ENCODE measurements around the gene MST1. TPM values are rescaled to one million over a fixed set of nuclear protein-coding genes. Genes with fewer than 3 reads are reported as not detected.

The MST1 gene
- total RNA-seq, 2 experiments from 2014 or later = 12.5 to 24.2 TPM

- H3K9me3 ChIP-seq (ENCODE audit: low read length) = no peaks in the 10 kb centered on the region
- H3K4me2 ChIP-seq (ENCODE audit: low read length) = no peak overlapping the region
- no peaks in the 10 kb centered on the region for H3K4me1 ChIP-seq (ENCODE audit: insufficient read depth, low read length, poor library complexity, severe bottlenecking)
- intact Hi-C loops (cut with micrococcal nuclease; ENCODE audit: unreplicated experiment) = no loop called here
- H3K4me3 ChIP-seq (ENCODE audit: low read depth, low read length, poor library complexity, severe bottlenecking) = no peak overlapping the region
- H4K20me1 ChIP-seq (ENCODE audit: insufficient read depth, low read length) = no peaks in the 10 kb centered on the region
- no peaks in the 10 kb centered on the region for H3K9me2 ChIP-seq (ENCODE audit: insufficient read depth, low read length)
- no peak overlapping the region for H2AFZ ChIP-seq (ENCODE audit: low read length)
- BruUV-seq (replicated peaks) = no TSS peak
- POLR2A ChIA-PET = no interaction called here
- CTCF ChIA-PET (ENCODE audit: unreplicated experiment) = interaction anchor here (0.5 kb wide), 1 partner anchor 202 kb away, joined by 4 read pairs; no protein-coding TSS in a partner anchor
- H3K36me3 ChIP-seq (ENCODE audit: insufficient read depth, low read length) = 0 out of 2 replicates have a peak, but pooled peaks cover 10% of the 10 kb centered on the region
- H3K79me2 ChIP-seq (ENCODE audit: insufficient read depth, low read depth, low read length) = no peaks in the 10 kb centered on the region
- TF ChIP-seq CTCF (conservative IDR thresholded peaks at IDR 0.05; ENCODE audit: low read length) (no peak), EZH2phosphoT487 (IDR thresholded peaks at IDR 0.05; ENCODE audit: borderline replicate concordance, low read depth, low read length) (no peak)
- DNase-seq (ENCODE audit: low spot score) = no peak
- no peak overlapping the region for H3K27ac ChIP-seq (ENCODE audit: low read depth, low read length, poor library complexity, severe bottlenecking)
Measured at GRCh38 chr3:49706456-49707112, 17.3 kb upstream of the MST1 start.

- Histone ChIP-seq H3K9me2 (ENCODE audit: insufficient read depth, low read length) (no peaks in the 10 kb centered on the region), H3K27ac (ENCODE audit: low read depth, low read length, poor library complexity, severe bottlenecking) (no peak overlapping the region), H3K4me2 (ENCODE audit: low read length) (no peak overlapping the region), H3K4me3 (ENCODE audit: low read depth, low read length, poor library complexity, severe bottlenecking) (no peak overlapping the region), H2AFZ (ENCODE audit: low read length) (no peak overlapping the region), H3K79me2 (ENCODE audit: insufficient read depth, low read depth, low read length) (no peaks in the 10 kb centered on the region), H4K20me1 (ENCODE audit: insufficient read depth, low read length) (no peaks in the 10 kb centered on the region), H3K36me3 (ENCODE audit: insufficient read depth, low read length) (peaks cover 11% of the 10 kb centered on the region; the same call in 1 of the 2 replicates), H3K4me1 (ENCODE audit: insufficient read depth, low read length, poor library complexity, severe bottlenecking) (no peaks in the 10 kb centered on the region), H3K9me3 (ENCODE audit: low read length) (no peaks in the 10 kb centered on the region)
- no peak for TF ChIP-seq EZH2phosphoT487 (IDR thresholded peaks at IDR 0.05; ENCODE audit: borderline replicate concordance, low read depth, low read length)
- TF ChIP-seq CTCF (conservative IDR thresholded peaks at IDR 0.05; ENCODE audit: low read length) = no peak
- intact Hi-C loops (cut with micrococcal nuclease; ENCODE audit: unreplicated experiment) = no loop called here
- DNase-seq (ENCODE audit: low spot score) = no peak
- ChIA-PET POLR2A (no interaction called here), CTCF (ENCODE audit: unreplicated experiment) (no interaction called here)
- no TSS peak for BruUV-seq (replicated peaks)
Measured at GRCh38 chr3:49705390-49705960, 16.2 kb upstream of the MST1 start.

- intact Hi-C loops (cut with micrococcal nuclease; ENCODE audit: unreplicated experiment) = loop anchor here (5.0 kb wide), 1 partner anchor 203 kb away; no protein-coding TSS in a partner anchor
- Histone ChIP-seq H2AFZ (ENCODE audit: low read length) (no peak overlapping the region), H3K4me2 (ENCODE audit: low read length) (no peak overlapping the region), H4K20me1 (ENCODE audit: insufficient read depth, low read length) (no peaks in the 10 kb centered on the region), H3K9me2 (ENCODE audit: insufficient read depth, low read length) (no peaks in the 10 kb centered on the region), H3K4me3 (ENCODE audit: low read depth, low read length, poor library complexity, severe bottlenecking) (no peak overlapping the region), H3K4me1 (ENCODE audit: insufficient read depth, low read length, poor library complexity, severe bottlenecking) (no peaks in the 10 kb centered on the region), H3K9me3 (ENCODE audit: low read length) (no peaks in the 10 kb centered on the region), H3K27ac (ENCODE audit: low read depth, low read length, poor library complexity, severe bottlenecking) (no peak overlapping the region), H3K79me2 (ENCODE audit: insufficient read depth, low read depth, low read length) (no peaks in the 10 kb centered on the region), H3K36me3 (ENCODE audit: insufficient read depth, low read length) (peaks cover 11% of the 10 kb centered on the region; the same call in 1 of the 2 replicates)
- TF ChIP-seq CTCF (conservative IDR thresholded peaks at IDR 0.05; ENCODE audit: low read length) = no peak
- TF ChIP-seq EZH2phosphoT487 (IDR thresholded peaks at IDR 0.05; ENCODE audit: borderline replicate concordance, low read depth, low read length) = no peak
- no peak for DNase-seq (ENCODE audit: low spot score)
- POLR2A ChIA-PET = no interaction called here
- CTCF ChIA-PET (ENCODE audit: unreplicated experiment) = no interaction called here
- no TSS peak for BruUV-seq (replicated peaks)
Measured at GRCh38 chr3:49704629-49705028, 15.4 kb upstream of the MST1 start.

All from OCI-LY7 (cell line).